K562 (cell line): ENCODE results near the gene SPEM3. TPM values are rescaled to one million over a fixed set of nuclear protein-coding genes. Genes with fewer than 3 reads are reported as not detected.

ENCODE experiments used
- DDX20 ChIP-seq: fragments of 450-650 bp; IDR thresholded peaks from 2 replicates; pipeline ENCODE4 v1.6.1; 2016; ENCODE audit warnings: missing genetic modification characterization, low read depth, mild to moderate bottlenecking, missing compliant biosample characterization, moderate library complexity
- HDGF ChIP-seq: fragments of 450-650 bp; IDR thresholded peaks from 2 replicates; pipeline ENCODE4 v1.6.1; 2016
- RBFOX2 ChIP-seq: fragments of 200-400 bp; formaldehyde crosslinking; IDR thresholded peaks from 2 replicates; pipeline ENCODE4 v1.6.1; 2017; ENCODE audit warnings: low read depth, mild to moderate bottlenecking, low read length, moderate library complexity
- polyA plus RNA-seq, 8 experiments: library from polyadenylated mRNA; depleted of rRNA in 4 of 8; stranded (reverse) in 5 of 8; unstranded in 3 of 8; fragments of >200 nt; fragmentation: Nextera tagmentation in 2 of 8; fragmentation: Illumina TruSeq in 1 of 8; extraction: Ambion mirVana in 2 of 8; extraction: Trizol in 1 of 8; gene quantifications; 2 replicates each; pipeline versions ENCODE4 v1.2.1 to v1.2.3, GENCODE V29; 2011 to 2014; ENCODE audit warnings: inconsistent platforms in 1 of 8, missing spikeins in 1 of 8
- total RNA-seq, 7 experiments: library from RNA; depleted of rRNA in 6 of 7; stranded (reverse); fragments of >200 nt in 6 of 7; fragmentation: Illumina TruSeq in 2 of 7; extraction: Trizol in 2 of 7; gene quantifications; 2 replicates each; pipeline versions ENCODE4 v1.2.1 to v1.2.3, GENCODE V29; 2011 to 2021; ENCODE audit warnings: low replicate concordance in 1 of 7
- TF ChIP-seq, protein P1 (sequence below): fragments of 150-350 bp; IDR thresholded peaks from 2 replicates; pipeline ENCODE4 v1.6.1; 2014; ENCODE audit warnings: low read depth, mild to moderate bottlenecking, low read length, borderline replicate concordance
- TF ChIP-seq, protein P2 (sequence below), 2 experiments: fragments of 200-800 bp in 1 of 2; sonication (Bioruptor generic) in 1 of 2; sonication (generic) in 1 of 2; formaldehyde crosslinking in 1 of 2; IDR thresholded peaks in 1 of 2; conservative IDR thresholded peaks in 1 of 2; 2 replicates each; pipeline versions ENCODE4 v1.5.0 to v1.6.1; 2016 to 2020; ENCODE audit warnings: missing compliant biosample characterization in 1 of 2, missing genetic modification characterization in 1 of 2, missing genetic modification reagents in 1 of 2

The SPEM3 gene
- total and polyA plus RNA-seq, 9 of the 15 experiments (the other 6 are each of a cell fraction or from before 2014, with no cell fraction given), result not detected

DNA sequence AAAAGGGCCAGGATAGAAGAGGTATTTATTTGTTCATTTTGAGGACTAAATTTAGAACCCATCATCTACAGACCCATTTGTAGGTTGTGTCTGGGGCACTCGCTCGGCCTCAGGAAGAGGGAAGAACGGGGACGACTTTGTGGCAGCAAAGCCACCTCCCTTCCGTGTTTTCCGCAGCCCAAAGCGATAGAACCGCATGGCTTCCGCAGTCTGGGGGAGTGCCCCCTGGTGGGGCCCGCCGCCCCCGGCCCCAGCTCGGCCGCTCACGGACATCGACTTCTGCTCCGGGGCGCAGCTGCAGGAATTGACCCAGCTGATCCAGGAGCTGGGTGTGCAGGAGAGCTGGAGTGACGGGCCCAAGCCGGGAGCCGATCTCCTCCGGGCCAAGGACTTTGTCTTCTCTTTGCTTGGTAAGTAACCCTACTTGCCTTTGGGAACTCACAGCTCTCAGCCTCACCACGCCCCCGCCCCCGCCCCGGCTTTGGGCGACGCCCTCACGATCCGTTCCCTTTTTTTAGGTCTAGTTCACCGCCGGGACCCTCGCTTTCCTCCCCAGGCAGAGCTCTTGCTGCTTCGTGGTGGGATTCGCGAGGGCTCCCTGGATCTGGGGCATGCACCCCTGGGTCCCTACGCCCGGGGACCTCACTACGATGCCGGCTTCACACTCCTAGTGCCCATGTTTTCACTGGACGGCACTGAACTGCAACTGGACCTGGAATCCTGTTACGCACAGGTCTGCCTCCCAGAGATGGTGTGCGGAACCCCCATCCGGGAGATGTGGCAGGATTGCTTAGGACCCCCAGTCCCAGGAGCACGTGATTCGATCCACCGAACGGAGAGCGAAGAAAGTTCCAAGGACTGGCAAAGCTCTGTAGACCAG, 7.3 kb downstream of the SPEM3 start (continued):
- TF ChIP-seq, protein P1, sequence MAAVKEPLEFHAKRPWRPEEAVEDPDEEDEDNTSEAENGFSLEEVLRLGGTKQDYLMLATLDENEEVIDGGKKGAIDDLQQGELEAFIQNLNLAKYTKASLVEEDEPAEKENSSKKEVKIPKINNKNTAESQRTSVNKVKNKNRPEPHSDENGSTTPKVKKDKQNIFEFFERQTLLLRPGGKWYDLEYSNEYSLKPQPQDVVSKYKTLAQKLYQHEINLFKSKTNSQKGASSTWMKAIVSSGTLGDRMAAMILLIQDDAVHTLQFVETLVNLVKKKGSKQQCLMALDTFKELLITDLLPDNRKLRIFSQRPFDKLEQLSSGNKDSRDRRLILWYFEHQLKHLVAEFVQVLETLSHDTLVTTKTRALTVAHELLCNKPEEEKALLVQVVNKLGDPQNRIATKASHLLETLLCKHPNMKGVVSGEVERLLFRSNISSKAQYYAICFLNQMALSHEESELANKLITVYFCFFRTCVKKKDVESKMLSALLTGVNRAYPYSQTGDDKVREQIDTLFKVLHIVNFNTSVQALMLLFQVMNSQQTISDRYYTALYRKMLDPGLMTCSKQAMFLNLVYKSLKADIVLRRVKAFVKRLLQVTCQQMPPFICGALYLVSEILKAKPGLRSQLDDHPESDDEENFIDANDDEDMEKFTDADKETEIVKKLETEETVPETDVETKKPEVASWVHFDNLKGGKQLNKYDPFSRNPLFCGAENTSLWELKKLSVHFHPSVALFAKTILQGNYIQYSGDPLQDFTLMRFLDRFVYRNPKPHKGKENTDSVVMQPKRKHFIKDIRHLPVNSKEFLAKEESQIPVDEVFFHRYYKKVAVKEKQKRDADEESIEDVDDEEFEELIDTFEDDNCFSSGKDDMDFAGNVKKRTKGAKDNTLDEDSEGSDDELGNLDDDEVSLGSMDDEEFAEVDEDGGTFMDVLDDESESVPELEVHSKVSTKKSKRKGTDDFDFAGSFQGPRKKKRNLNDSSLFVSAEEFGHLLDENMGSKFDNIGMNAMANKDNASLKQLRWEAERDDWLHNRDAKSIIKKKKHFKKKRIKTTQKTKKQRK, result no peak
- TF ChIP-seq RBFOX2 (peak; percentile 74), HDGF (no peak), DDX20 (tag) (no peak)
- TF ChIP-seq, protein P2, sequence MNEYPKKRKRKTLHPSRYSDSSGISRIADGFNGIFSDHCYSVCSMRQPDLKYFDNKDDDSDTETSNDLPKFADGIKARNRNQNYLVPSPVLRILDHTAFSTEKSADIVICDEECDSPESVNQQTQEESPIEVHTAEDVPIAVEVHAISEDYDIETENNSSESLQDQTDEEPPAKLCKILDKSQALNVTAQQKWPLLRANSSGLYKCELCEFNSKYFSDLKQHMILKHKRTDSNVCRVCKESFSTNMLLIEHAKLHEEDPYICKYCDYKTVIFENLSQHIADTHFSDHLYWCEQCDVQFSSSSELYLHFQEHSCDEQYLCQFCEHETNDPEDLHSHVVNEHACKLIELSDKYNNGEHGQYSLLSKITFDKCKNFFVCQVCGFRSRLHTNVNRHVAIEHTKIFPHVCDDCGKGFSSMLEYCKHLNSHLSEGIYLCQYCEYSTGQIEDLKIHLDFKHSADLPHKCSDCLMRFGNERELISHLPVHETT (CRISPR knock-in tag; conservative IDR thresholded peaks at IDR 0.05 in 1 of 2, IDR thresholded peaks at IDR 0.05 in 1 of 2), result no peak
